Measurements from ENCODE around the gene DLEC1.

GRCh38 chr3:38101811-38102443 lies 62.9 kb downstream of the DLEC1 start:
- TF ChIP-seq EZH2 (IDR thresholded peaks at IDR 0.05; ENCODE audit: insufficient read depth, low read length) = no peak
- TF ChIP-seq CTCF (IDR thresholded peaks at IDR 0.05; ENCODE audit: insufficient read depth, low read depth, low read length) = no peak
